ENCODE data around the gene POM121C.
"Not testable (repeated sequence)": the region's sequence is repeated elsewhere in the genome, so short reads cannot be mapped to it uniquely, and the experiment has no call there.

POM121C gene

DNA sequence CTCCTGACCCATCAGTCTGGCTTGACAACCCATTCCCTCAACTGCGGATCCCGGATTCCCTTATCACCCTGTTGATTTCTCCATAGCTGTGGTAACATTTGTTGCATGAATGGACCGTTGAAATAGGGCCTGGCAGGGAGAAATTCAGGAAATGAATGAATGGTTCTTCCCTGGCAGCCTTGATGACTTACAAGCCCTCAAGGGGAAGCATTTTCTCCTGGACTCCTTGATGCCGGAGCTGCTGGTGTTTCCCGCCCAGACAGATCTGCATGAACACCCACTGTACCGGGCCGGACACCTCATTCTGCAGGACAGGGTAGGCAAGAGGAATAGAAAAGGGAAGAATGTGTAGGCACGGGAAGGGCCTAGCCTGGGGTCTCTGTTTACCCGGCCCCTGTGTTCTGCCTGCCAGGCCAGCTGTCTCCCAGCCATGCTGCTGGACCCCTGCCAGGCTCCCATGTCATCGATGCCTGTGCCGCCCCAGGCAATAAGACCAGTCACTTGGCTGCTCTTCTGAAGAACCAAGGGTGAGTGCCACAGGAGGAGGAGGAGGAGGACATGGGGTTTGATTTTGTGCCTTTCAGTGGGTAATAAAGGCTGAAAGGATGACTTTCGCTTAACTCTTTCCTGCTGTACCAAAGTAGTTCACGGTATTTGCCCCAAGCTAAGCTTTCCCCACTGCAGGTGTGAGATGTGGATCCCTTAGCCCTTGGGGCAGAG lies 71.2 kb downstream of the POM121C start:
- H3K4me1 ChIP-seq (ENCODE audit: control insufficient read depth, insufficient read depth, low read length, unreplicated experiment); H3K36me3 ChIP-seq (ENCODE audit: insufficient read depth, low read length); H3K4me3 ChIP-seq (ENCODE audit: low read depth, low read length); H3K27ac ChIP-seq (ENCODE audit: low read depth, low read length); H2AFZ ChIP-seq (ENCODE audit: low read length, unreplicated experiment); H3K79me2 ChIP-seq (ENCODE audit: control insufficient read depth, insufficient read depth, low read length, unreplicated experiment); H3K27me3 ChIP-seq (ENCODE audit: insufficient read depth, low read length): not testable (repeated sequence)

DNA sequence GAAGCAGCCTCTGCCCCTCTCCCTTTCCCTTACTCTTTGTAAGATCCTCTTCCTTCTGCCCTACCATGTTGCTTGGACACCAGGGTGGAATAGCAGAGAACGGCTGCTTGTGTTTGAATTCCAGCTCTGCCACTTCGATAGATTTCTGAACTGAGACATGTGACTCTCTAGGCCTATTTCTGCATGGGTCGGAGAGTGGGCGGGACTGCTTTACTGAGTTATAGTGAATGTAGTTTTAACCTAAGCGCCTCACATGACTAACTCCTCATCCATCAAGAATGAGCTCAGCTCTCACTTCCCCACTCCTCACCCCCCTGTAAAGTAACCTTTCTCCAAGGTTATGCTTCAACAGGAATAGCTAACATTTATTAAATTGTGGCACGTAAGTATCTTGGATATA lies 71.9 kb downstream of the POM121C start:
- not testable (repeated sequence) for H3K4me3 ChIP-seq (ENCODE audit: low read depth, low read length); H3K36me3 ChIP-seq (ENCODE audit: insufficient read depth, low read length); H2AFZ ChIP-seq (ENCODE audit: low read length, unreplicated experiment); H3K27me3 ChIP-seq (ENCODE audit: insufficient read depth, low read length); H3K27ac ChIP-seq (ENCODE audit: low read depth, low read length); H3K79me2 ChIP-seq (ENCODE audit: control insufficient read depth, insufficient read depth, low read length, unreplicated experiment); H3K4me1 ChIP-seq (ENCODE audit: control insufficient read depth, insufficient read depth, low read length, unreplicated experiment)

DNA sequence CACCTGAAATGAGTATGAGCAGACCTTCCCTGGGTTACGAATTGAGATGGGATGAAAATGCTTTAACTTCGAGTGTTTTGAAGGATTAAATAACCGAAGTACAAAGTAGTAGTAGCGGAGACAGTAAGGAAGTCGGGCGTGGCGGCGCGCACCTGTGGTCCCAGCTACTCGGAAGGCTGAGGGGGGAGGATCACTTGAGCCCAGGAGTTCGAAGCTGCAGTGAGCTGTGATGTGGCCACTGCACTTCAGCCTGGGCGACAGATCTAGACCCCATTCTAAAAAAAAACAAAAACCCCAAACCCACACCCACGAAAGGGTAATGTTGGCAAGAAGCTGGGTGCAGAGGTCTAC lies 75.3 kb downstream of the POM121C start:
- H3K4me1 ChIP-seq (ENCODE audit: control insufficient read depth, insufficient read depth, low read length, unreplicated experiment); H3K27me3 ChIP-seq (ENCODE audit: insufficient read depth, low read length); H3K36me3 ChIP-seq (ENCODE audit: insufficient read depth, low read length); H2AFZ ChIP-seq (ENCODE audit: low read length, unreplicated experiment); H3K79me2 ChIP-seq (ENCODE audit: control insufficient read depth, insufficient read depth, low read length, unreplicated experiment); H3K27ac ChIP-seq (ENCODE audit: low read depth, low read length); H3K4me3 ChIP-seq (ENCODE audit: low read depth, low read length): not testable (repeated sequence)

DNA sequence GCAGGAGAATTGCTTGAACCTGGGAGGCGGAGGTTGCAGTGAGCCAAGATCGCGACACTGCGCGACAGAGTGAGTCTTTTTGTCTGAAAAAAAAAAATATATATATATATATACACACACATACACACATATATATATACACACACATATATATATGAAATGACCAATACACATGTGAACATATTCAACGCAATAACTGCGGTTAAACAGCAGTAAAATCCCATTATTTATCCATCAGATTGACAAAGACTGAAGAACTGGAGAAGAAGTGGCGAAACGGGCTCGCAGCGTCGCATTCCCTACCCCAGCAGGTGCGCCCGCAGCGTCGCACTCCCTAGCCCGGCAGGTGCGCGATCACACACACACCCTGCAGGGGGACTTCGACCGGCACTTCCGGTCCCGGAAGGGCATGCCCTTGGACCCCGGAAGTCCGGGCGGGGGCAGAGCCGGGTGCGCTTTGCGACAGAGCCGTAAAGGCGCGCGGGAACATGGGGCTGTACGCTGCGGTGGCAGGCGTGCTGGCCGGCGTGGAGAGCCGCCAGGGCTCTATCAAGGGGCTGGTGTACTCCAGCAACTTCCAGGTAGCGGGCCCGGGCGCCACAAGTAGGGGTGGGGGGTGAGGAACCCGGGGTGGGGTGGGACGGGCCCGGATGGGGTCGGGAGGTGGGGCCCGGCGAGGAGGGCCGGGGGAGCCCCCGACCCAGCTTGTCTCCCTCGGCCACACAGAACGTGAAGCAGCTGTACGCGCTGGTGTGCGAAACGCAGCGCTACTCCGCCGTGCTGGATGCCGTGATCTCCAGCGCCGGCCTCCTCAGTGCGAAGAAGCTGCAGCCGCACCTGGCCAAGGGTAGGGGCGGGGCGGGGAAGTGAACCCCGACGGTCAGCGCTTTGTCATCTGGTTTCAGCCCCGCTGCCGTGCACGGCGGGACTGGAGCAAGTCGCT lies 75.9 kb downstream of the POM121C start:
- H3K79me2 ChIP-seq (ENCODE audit: control insufficient read depth, insufficient read depth, low read length, unreplicated experiment); H3K36me3 ChIP-seq (ENCODE audit: insufficient read depth, low read length); H3K4me3 ChIP-seq (ENCODE audit: low read depth, low read length); H3K27me3 ChIP-seq (ENCODE audit: insufficient read depth, low read length); H3K4me1 ChIP-seq (ENCODE audit: control insufficient read depth, insufficient read depth, low read length, unreplicated experiment); H2AFZ ChIP-seq (ENCODE audit: low read length, unreplicated experiment); H3K27ac ChIP-seq (ENCODE audit: low read depth, low read length): not testable (repeated sequence)

DNA sequence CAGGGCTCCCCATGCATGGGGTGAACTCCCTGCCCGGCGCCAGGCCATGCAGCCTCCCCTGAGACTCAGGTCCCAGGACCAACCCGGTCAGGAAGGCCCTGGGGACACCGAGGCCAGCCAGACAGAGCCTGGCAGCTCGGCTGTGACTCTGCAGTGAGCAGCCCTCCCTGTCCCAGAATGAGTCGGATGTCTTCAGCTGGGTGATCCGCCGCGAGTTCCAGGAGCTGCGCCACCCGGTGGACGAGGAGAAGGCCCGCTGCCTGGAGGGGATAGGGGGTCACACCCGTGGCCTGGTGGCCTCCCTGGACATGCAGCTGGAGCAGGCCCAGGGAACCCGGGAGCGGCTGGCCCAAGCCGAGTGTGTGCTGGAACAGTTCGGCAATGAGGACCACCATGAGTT lies 81.4 kb downstream of the POM121C start:
- H3K4me1 ChIP-seq (ENCODE audit: control insufficient read depth, insufficient read depth, low read length, unreplicated experiment); H3K4me3 ChIP-seq (ENCODE audit: low read depth, low read length); H3K27me3 ChIP-seq (ENCODE audit: insufficient read depth, low read length); H3K27ac ChIP-seq (ENCODE audit: low read depth, low read length); H3K79me2 ChIP-seq (ENCODE audit: control insufficient read depth, insufficient read depth, low read length, unreplicated experiment); H3K36me3 ChIP-seq (ENCODE audit: insufficient read depth, low read length); H2AFZ ChIP-seq (ENCODE audit: low read length, unreplicated experiment): not testable (repeated sequence)

DNA sequence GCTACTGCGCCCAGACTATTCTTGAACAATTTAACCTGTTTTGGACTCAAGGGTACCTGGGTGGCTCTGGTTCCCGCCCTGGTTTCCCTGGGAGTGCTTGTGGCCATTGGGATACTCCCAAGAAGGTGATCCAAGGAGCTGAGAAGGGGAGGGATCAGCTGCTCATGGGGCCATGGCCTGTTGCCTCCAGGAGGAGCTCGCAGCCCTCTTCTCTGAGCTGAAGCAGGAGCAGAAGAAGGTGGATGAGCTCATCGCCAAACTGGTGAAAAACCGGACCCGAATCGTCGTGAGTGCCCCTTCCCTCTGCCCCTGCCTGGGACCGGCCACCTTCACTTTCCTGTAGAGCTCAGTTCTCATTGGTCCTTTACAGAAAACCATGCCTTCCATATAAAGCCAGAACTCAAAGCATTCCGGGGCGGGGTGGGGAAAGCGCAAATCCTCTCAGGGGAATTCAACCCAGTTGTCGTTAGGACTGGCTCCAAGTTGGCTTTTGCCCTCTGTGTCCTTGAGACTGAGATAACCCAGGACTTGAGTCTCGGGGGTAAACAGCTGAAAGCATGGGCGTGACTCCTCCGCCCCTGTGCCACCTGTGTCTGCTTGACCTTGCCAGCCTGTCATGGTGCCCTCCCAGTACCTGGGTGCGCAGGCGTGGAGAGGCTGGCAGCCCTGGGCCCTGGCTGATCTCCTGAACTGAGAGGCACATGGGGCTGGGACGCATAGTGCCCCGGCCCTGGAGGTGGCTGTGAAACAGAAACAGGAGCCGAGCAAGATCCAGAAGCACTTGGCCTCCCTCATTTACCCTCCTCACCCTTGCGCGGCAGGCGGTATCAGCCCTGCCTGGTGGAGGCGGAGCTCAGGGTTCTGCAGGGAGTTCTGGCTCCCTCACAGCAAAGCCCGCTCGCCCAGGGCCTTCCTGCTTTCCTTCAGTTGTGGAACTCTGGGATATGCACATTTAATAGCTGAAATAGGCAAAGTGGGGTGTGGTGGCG lies 82.3 kb downstream of the POM121C start:
- not testable (repeated sequence) for H3K27me3 ChIP-seq (ENCODE audit: insufficient read depth, low read length); H3K27ac ChIP-seq (ENCODE audit: low read depth, low read length); H3K79me2 ChIP-seq (ENCODE audit: control insufficient read depth, insufficient read depth, low read length, unreplicated experiment); H3K4me1 ChIP-seq (ENCODE audit: control insufficient read depth, insufficient read depth, low read length, unreplicated experiment); H3K36me3 ChIP-seq (ENCODE audit: insufficient read depth, low read length); H3K4me3 ChIP-seq (ENCODE audit: low read depth, low read length); H2AFZ ChIP-seq (ENCODE audit: low read length, unreplicated experiment)

DNA sequence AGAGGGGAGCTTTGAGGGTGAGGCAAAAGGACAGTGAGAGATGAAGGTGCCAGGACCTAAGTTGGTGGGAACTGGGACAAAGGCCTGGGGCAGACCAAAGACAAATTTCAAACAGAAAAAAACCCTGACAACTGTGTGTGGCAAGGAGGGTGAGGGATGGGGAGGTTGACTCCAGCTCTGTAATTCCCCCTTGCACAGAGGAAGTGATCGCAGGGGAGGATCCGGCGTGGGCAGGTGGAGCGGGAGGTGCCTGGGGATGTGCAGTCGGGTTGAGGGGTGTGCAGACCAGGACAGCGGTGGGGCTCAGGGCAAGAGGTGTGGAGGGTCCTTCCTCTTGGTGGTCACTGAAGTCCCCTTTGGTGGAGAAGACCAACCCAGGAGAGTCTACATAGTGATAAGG lies 85.5 kb downstream of the POM121C start:
- H3K27me3 ChIP-seq (ENCODE audit: insufficient read depth, low read length) = not testable (repeated sequence)

DNA sequence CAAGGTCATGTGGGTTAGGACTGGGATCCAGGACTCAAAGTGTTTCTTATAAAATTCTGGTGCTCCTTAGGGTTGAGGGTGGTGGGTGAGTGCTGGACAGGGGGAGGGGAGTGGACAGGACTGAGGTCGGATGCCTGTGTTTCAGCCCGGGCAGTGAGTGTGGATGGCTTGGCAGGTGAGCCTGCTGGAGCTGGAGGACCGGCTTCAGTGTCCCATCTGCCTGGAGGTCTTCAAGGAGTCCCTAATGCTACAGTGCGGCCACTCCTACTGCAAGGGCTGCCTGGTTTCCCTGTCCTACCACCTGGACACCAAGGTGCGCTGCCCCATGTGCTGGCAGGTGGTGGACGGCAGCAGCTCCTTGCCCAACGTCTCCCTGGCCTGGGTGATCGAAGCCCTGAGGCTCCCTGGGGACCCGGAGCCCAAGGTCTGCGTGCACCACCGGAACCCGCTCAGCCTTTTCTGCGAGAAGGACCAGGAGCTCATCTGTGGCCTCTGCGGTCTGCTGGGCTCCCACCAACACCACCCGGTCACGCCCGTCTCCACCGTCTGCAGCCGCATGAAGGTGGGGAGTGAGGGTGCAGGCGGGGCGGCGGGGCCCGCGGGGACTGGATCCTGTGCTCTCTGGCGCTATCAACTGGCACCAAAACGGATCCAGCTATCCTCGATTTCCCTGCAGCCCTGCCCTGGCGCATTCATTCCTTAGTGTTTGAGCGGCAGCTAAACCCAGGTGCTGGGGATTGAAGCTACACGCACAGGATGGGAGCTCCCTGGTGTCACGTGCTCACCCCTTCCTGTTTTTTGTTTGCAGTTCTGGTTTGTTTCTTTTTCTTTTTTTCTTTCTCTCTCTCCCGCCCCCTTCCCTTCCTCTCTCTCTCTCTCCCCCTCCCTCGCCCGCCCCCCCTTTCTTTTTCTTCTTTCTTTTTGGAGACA lies 87.1 kb downstream of the POM121C start:
- not testable (repeated sequence) for H3K4me3 ChIP-seq (ENCODE audit: low read depth, low read length); H2AFZ ChIP-seq (ENCODE audit: low read length, unreplicated experiment); H3K27me3 ChIP-seq (ENCODE audit: insufficient read depth, low read length); H3K36me3 ChIP-seq (ENCODE audit: insufficient read depth, low read length); H3K4me1 ChIP-seq (ENCODE audit: control insufficient read depth, insufficient read depth, low read length, unreplicated experiment); H3K27ac ChIP-seq (ENCODE audit: low read depth, low read length); H3K79me2 ChIP-seq (ENCODE audit: control insufficient read depth, insufficient read depth, low read length, unreplicated experiment)

More for the DNA sequence above, 85.5 kb downstream of the POM121C start:
- not testable (repeated sequence) for H3K36me3 ChIP-seq (ENCODE audit: insufficient read depth, low read length); H2AFZ ChIP-seq (ENCODE audit: low read length, unreplicated experiment); H3K4me3 ChIP-seq (ENCODE audit: low read depth, low read length); H3K4me1 ChIP-seq (ENCODE audit: control insufficient read depth, insufficient read depth, low read length, unreplicated experiment); H3K79me2 ChIP-seq (ENCODE audit: control insufficient read depth, insufficient read depth, low read length, unreplicated experiment); H3K27ac ChIP-seq (ENCODE audit: low read depth, low read length)

DNA sequence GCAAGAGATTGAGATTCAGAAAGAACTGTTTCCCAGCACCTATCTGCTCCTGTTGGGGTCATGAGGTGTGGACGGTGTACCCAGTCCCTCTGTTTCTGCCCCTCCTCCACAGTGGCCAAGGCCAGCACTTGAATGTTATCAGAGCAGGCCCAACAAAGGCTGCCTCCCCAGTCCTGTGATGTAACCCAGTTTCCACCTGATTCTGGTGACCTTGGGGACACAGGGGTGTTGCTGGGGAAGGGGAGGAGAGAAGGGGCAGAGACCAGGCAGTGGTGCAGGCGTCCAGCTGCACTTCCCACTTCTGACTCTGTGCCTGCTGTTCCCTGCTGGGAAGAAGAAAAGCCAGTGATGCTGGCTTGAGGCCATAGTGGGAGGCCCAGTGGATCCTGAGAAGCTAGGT lies 88.2 kb downstream of the POM121C start:
- H3K4me3 ChIP-seq (ENCODE audit: low read depth, low read length); H3K4me1 ChIP-seq (ENCODE audit: control insufficient read depth, insufficient read depth, low read length, unreplicated experiment); H3K27me3 ChIP-seq (ENCODE audit: insufficient read depth, low read length); H2AFZ ChIP-seq (ENCODE audit: low read length, unreplicated experiment); H3K79me2 ChIP-seq (ENCODE audit: control insufficient read depth, insufficient read depth, low read length, unreplicated experiment); H3K36me3 ChIP-seq (ENCODE audit: insufficient read depth, low read length); H3K27ac ChIP-seq (ENCODE audit: low read depth, low read length): not testable (repeated sequence)

DNA sequence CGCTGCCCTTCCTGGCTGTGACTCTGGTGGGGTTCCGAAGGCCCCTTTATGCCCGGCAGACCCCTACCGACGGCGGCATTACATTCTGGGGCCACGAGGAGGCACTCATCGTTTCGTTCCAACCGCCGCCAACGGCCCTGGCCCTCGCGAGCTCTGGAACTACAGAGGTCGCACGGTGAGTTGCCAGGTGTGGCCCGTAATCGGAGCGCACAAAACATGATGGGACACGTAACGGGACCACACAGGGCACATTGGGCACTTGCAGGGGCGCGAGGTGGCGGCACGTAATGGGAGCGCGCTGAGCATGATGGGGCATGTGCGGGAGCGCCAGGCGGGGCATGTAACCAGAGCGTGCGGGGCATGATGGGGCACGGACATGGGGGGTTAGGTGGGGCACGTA lies 90.8 kb downstream of the POM121C start, which contains the start of gene TRIM73:
Gene TRIM73 (plus strand): TSS at position 301 of the 400 bp plus-strand sequence. CDS start 3,305 bp downstream, outside the sequence.
- not testable (repeated sequence) for H3K27me3 ChIP-seq (ENCODE audit: insufficient read depth, low read length); H3K4me3 ChIP-seq (ENCODE audit: low read depth, low read length); H3K79me2 ChIP-seq (ENCODE audit: control insufficient read depth, insufficient read depth, low read length, unreplicated experiment); H2AFZ ChIP-seq (ENCODE audit: low read length, unreplicated experiment); H3K4me1 ChIP-seq (ENCODE audit: control insufficient read depth, insufficient read depth, low read length, unreplicated experiment); H3K36me3 ChIP-seq (ENCODE audit: insufficient read depth, low read length); H3K27ac ChIP-seq (ENCODE audit: low read depth, low read length)
